LNCAP (cell line): ENCODE measurements around the gene GIGYF2.

ENCODE experiments used
- TF ChIP-seq, protein P1 (sequence below): fragments of 450-650 bp; IDR thresholded peaks from 2 replicates; pipeline ENCODE4 v1.5.1; 2017; ENCODE audit warnings: mild to moderate bottlenecking

Gene GIGYF2

DNA sequence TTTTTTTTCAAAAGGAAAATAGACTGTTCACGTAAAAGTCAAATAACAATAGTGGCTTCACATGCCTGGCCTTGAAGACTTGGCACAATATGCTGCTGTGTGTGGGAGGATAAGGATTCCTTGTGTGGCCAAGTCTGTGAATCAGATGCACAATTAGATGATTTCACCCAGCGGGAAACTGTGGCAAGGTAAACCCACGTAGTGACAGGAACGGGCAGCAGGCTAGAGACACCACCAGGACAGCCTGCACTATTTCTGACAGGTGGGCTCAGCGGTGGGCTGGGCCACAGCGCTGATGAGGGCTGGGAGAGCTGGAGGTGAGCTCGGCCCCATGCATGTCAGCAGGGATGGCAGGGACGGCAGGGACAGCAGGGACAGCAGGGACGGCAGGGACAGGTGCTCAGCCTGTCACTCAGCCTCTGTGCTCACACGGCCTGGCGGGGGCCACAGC, 194.5 kb downstream of the GIGYF2 start:
- TF ChIP-seq, protein P1, sequence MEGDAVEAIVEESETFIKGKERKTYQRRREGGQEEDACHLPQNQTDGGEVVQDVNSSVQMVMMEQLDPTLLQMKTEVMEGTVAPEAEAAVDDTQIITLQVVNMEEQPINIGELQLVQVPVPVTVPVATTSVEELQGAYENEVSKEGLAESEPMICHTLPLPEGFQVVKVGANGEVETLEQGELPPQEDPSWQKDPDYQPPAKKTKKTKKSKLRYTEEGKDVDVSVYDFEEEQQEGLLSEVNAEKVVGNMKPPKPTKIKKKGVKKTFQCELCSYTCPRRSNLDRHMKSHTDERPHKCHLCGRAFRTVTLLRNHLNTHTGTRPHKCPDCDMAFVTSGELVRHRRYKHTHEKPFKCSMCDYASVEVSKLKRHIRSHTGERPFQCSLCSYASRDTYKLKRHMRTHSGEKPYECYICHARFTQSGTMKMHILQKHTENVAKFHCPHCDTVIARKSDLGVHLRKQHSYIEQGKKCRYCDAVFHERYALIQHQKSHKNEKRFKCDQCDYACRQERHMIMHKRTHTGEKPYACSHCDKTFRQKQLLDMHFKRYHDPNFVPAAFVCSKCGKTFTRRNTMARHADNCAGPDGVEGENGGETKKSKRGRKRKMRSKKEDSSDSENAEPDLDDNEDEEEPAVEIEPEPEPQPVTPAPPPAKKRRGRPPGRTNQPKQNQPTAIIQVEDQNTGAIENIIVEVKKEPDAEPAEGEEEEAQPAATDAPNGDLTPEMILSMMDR = no peak

DNA sequence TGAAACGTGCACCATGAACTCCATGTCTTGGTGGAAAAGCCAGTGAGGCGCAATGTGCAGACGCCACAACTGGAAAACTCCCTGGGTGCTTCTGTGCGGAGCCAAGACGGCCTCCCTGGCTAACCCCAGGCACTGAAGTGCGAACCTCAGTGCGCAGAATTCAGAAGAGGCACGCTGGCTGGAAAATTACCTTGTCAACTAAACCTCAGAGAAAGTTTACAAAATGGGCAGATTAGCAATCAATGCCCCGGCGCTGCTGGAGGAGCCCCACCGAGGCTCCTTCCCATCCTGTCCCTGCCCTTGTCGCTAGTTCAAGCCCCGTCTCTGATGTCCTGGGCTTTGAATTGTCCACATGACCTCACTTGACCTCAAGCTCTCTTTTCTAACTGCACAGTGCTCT, 195.1 kb downstream of the GIGYF2 start:
- TF ChIP-seq, protein P1 = no peak

DNA sequence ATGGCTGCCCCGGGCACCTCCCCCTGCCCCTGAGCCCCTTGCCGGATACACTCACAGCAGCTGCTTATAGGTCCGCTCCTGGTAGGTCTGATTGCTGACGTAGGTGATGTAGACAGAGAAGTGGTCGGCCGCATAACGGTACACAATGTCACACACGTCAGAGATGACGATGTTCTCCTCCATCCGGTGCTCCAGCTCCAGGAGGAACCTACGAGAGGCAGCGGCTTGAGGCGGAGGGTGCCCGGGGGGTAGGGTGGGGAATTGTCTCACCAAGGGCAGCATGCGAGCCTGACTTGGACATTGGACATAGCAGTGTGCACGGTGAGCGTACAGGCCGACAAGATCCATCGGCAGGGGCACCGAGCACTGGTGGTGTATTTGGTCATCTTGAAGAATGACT, 195.7 kb downstream of the GIGYF2 start:
- TF ChIP-seq, protein P1 = no peak

DNA sequence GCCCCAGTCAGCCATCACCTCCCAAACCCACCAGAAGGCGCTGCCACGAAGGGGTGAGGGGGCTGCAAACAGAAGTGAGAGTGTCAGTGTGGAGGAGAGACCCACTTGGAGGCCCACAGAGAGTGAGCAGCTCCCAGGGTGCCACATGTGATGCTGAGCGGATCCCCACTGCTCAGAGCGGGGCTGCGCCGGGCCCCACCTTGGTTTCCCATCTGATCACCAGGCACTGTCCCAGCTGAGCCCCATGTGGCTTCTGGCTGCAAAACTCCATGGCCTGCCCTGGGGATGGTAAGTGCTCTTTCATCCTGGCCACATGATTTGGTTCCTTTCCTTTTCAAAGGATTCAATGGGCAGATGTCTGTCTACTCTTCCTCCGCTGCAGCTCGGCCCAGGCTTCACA, 196.7 kb downstream of the GIGYF2 start:
- TF ChIP-seq, protein P1 = no peak

DNA sequence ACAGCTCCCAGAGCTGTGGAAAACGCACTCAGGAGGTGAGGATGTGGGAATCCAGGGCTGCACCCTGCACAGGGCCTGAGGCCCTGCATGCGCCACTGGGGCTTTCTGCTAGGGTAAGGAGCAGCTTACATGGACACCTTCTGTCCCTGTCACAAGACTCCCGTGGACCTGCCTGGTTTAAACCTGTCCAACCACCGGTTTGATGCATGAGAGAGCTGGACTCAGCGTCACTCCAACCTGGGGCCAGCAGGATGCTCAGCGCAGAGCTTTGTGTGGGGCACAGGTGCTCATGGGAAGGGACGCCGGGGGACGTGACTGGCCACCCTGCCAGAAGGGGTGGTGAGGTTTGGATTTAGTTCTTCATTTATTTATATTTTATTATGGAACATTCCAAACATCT, 197.1 kb downstream of the GIGYF2 start:
- TF ChIP-seq, protein P1 = no peak

DNA sequence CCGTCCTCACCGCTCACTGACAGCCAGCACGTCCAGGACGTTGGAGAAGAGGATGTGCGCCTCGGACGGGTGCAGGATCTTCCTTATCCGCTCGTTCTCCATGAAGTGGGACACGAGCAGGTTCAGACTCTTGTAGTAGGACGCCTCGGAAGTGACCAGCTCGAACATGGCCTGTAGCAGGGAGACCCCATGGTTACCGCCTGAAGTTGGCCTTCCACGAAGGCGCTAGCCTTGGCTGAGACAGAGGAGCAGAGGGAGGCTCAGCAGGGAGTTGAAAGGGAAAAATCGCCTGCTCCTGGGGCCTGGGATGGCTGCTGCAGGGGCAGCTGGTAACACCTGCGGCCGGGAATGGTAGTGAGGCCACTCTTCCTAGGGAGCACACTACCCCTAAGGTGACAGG, 197.6 kb downstream of the GIGYF2 start:
- TF ChIP-seq, protein P1 = no peak

DNA sequence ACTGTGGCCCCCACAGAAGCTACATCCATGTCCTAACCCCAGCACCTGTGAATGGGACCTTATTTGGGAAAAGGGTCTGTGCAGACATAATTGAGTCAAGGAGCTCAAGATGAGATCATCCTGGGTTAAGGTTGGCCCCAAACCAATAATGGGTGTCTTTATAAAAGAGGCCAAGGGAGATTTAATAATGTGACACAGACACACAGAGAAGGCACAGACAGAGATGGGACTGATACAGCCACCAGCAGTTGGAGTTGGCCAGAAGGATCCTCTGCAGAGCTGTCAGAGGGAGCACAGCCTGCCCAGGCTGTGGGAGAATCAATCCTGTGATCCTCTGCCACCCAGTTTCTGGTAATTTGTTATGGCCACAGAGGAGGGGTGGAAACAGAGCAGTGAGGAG, 199.0 kb downstream of the GIGYF2 start:
- TF ChIP-seq, protein P1 = no peak
